DOHH2 (cell line): ENCODE measurements around the gene ALOX5.
A peak's percentile ranks its signal among the peaks of the same experiment; 100 is the strongest.

Experiments used
- H3F3A ChIP-seq: fragments of 200-600 bp; sonication (generic), shearing (Covaris generic); 2 replicates; pipeline ENCODE4 v1.6.0; 2016; ENCODE audit warnings: antibody characterized with exemption, mild to moderate bottlenecking; ENCODE audit not compliant: control insufficient read depth, insufficient read depth
- H3K27ac ChIP-seq: fragments of 200-600 bp; sonication (generic); 2 replicates; pipeline ENCODE4 v1.5.1; 2014; ENCODE audit warnings: low read depth, mild to moderate bottlenecking, low read length, moderate library complexity
- H3K27me3 ChIP-seq: fragments of 200-600 bp; sonication (generic); 2 replicates; pipeline ENCODE4 v1.6.1; 2014; ENCODE audit warnings: mild to moderate bottlenecking, low read length, mixed read lengths; ENCODE audit not compliant: control insufficient read depth
- H3K36me3 ChIP-seq: fragments of 200-600 bp; sonication (generic); 2 replicates; pipeline ENCODE4 v1.6.1; 2014; ENCODE audit warnings: mild to moderate bottlenecking, low read length, moderate library complexity, mixed read lengths; ENCODE audit not compliant: control insufficient read depth
- H3K4me1 ChIP-seq: fragments of 200-600 bp; sonication (generic); 2 replicates; pipeline ENCODE4 v1.6.1; 2014; ENCODE audit warnings: mild to moderate bottlenecking, low read length, mixed read lengths; ENCODE audit not compliant: control insufficient read depth
- H3K4me2 ChIP-seq: fragments of 200-600 bp; sonication (generic); 2 replicates; pipeline ENCODE4 v1.6.0; 2014; ENCODE audit warnings: mild to moderate bottlenecking, low read length, moderate library complexity
- H3K4me3 ChIP-seq: fragments of 200-600 bp; sonication (generic); 2 replicates; pipeline ENCODE4 v1.5.1; 2014; ENCODE audit warnings: mild to moderate bottlenecking, low read length, mixed read lengths
- H3K79me2 ChIP-seq: fragments of 200-600 bp; sonication (generic); 2 replicates; pipeline ENCODE4 v1.6.1; 2014; ENCODE audit warnings: mild to moderate bottlenecking, low read length, mixed read lengths; ENCODE audit not compliant: control insufficient read depth
- H3K9me2 ChIP-seq: fragments of 200-600 bp; sonication (generic); replicated peaks from 2 replicates; pipeline ENCODE4 v1.6.1; 2014; ENCODE audit warnings: mild to moderate bottlenecking, low read length, mixed read lengths; ENCODE audit not compliant: control insufficient read depth
- H3K9me3 ChIP-seq: fragments of 200-600 bp; sonication (generic); 2 replicates; pipeline ENCODE4 v1.6.1; 2014; ENCODE audit warnings: antibody characterized with exemption, low read length, mixed read lengths; ENCODE audit not compliant: control insufficient read depth, insufficient read depth
- H4K20me1 ChIP-seq: fragments of 200-600 bp; sonication (generic); 2 replicates; pipeline ENCODE4 v1.6.0; 2014; ENCODE audit warnings: low read depth, mild to moderate bottlenecking, antibody characterized with exemption, low read length, moderate library complexity; ENCODE audit not compliant: control insufficient read depth, insufficient read depth
- CTCF ChIP-seq: fragments of 200-600 bp; sonication (generic); IDR thresholded peaks from one replicate; pipeline ENCODE4 v1.5.1; 2014; ENCODE audit warnings: antibody characterized with exemption, mild to moderate bottlenecking, low read depth, low read length; ENCODE audit not compliant: poor library complexity, severe bottlenecking
- EZH2phosphoT487 ChIP-seq: fragments of 200-600 bp; sonication (generic); IDR thresholded peaks from 2 replicates; pipeline ENCODE4 v1.6.1; 2017; ENCODE audit warnings: borderline replicate concordance, mild to moderate bottlenecking, antibody characterized with exemption, low read length, moderate library complexity, mixed read lengths

The ALOX5 gene

GRCh38 chr10:45372251-45372951 is 1.6 kb upstream of the ALOX5 start:
- no peaks in the 10 kb centered on the region for H3K9me3 ChIP-seq
- H3K9me2 ChIP-seq = no peaks in the 10 kb centered on the region
- H3K79me2 ChIP-seq = peaks cover 88% of the 10 kb centered on the region
- peak overlapping the region; percentile 97 for H3K27ac ChIP-seq
- H3K4me2 ChIP-seq = peak overlapping the region; percentile 77
- H3K36me3 ChIP-seq = peaks cover 67% of the 10 kb centered on the region
- H3K4me3 ChIP-seq = peak overlapping the region; percentile 86
- TF ChIP-seq CTCF = no peak
- TF ChIP-seq EZH2phosphoT487 = no peak
- no peaks in the 10 kb centered on the region for H3K27me3 ChIP-seq
- H4K20me1 ChIP-seq = peaks cover 11% of the 10 kb centered on the region
- peaks cover 64% of the 10 kb centered on the region for H3K4me1 ChIP-seq
- H3F3A ChIP-seq = peaks cover 48% of the 10 kb centered on the region

- Histone ChIP-seq H3K4me3 (peak overlapping the region; percentile 86), H3K27me3 (no peaks in the 10 kb centered on the region), H3K79me2 (peaks cover 88% of the 10 kb centered on the region), H3K9me2 (no peaks in the 10 kb centered on the region), H3K4me2 (peak overlapping the region; percentile 77), H4K20me1 (peaks cover 15% of the 10 kb centered on the region), H3K36me3 (peaks cover 67% of the 10 kb centered on the region), H3K9me3 (no peaks in the 10 kb centered on the region), H3K27ac (peak overlapping the region; percentile 97), H3F3A (peaks cover 43% of the 10 kb centered on the region), H3K4me1 (peaks cover 64% of the 10 kb centered on the region)
- TF ChIP-seq CTCF (no peak), EZH2phosphoT487 (no peak)
Observed at GRCh38 chr10:45373003-45373575, 927 bp upstream of the ALOX5 start.

GRCh38 chr10:45374350-45375052 is 485 bp downstream of the ALOX5 start:
- peaks cover 56% of the 10 kb centered on the region for H3K4me1 ChIP-seq
- peaks cover 28% of the 10 kb centered on the region for H4K20me1 ChIP-seq
- no peaks in the 10 kb centered on the region for H3K9me2 ChIP-seq
- peak; percentile 45 for TF ChIP-seq CTCF
- no peak for TF ChIP-seq EZH2phosphoT487
- H3F3A ChIP-seq = peaks cover 33% of the 10 kb centered on the region
- H3K79me2 ChIP-seq = peaks cover 88% of the 10 kb centered on the region
- H3K36me3 ChIP-seq = peaks cover 67% of the 10 kb centered on the region
- no peaks in the 10 kb centered on the region for H3K27me3 ChIP-seq
- H3K27ac ChIP-seq = peak overlapping the region; percentile 82
- no peaks in the 10 kb centered on the region for H3K9me3 ChIP-seq
- peak overlapping the region; percentile 88 for H3K4me3 ChIP-seq
- H3K4me2 ChIP-seq = peak overlapping the region; percentile 99
